Breast epithelium (tissue), 4 donors: ENCODE data around the gene GNL1. TPM values are rescaled to one million over a fixed set of nuclear protein-coding genes. Genes with fewer than 3 reads are reported as not detected.

Experiments used
- DNase-seq, 2 donors: peaks; one replicate each; pipeline ENCODE4 v3.0.0-alpha.2; 2019; ENCODE audit warnings: low spot score in 2 of 2
- H3K27ac ChIP-seq, 2 donors: fragments of 200-600 bp; sonication (generic) in 1 of 2; one replicate each; pipeline ENCODE4 v1.5.1; 2016 to 2019; ENCODE audit warnings: mild to moderate bottlenecking in 1 of 2
- H3K27me3 ChIP-seq, 2 donors: fragments of 200-600 bp; sonication (generic) in 1 of 2; one replicate each; pipeline versions ENCODE4 v1.5.1 to v1.6.0; 2017 to 2019; ENCODE audit warnings: control low read depth in 1 of 2, mild to moderate bottlenecking in 1 of 2
- H3K36me3 ChIP-seq: fragments of 200-600 bp; one replicate; pipeline ENCODE4 v1.5.1; 2019
- H3K4me1 ChIP-seq, 2 donors: fragments of 200-600 bp; sonication (generic); one replicate each; pipeline ENCODE4 v1.5.1; 2016 to 2019; ENCODE audit warnings: control low read depth in 1 of 2
- H3K4me3 ChIP-seq, 3 donors: fragments of 200-600 bp; sonication (generic); 1 replicate in 2 of 3; 2 replicates in 1 of 3; pipeline ENCODE4 v1.5.1; 2016 to 2019; ENCODE audit warnings: mild to moderate bottlenecking in 3 of 3, moderate library complexity in 2 of 3
- H3K9me3 ChIP-seq, 2 donors: fragments of 200-600 bp; sonication (generic) in 1 of 2; one replicate each; pipeline ENCODE4 v1.5.1; 2016 to 2019; ENCODE audit warnings: control low read depth in 1 of 2
- CTCF ChIP-seq, 3 donors: fragments of 450-650 bp; IDR thresholded peaks; one replicate each; pipeline ENCODE4 v1.5.1; 2016 to 2017; ENCODE audit warnings: antibody characterized with exemption in 3 of 3, mild to moderate bottlenecking in 3 of 3, moderate library complexity in 3 of 3
- POLR2A ChIP-seq: fragments of 450-650 bp; IDR thresholded peaks from one replicate; pipeline ENCODE4 v1.6.1; 2016; ENCODE audit warnings: antibody characterized with exemption, mild to moderate bottlenecking, moderate library complexity
- POLR2AphosphoS5 ChIP-seq, 3 donors: sonication (generic); formaldehyde crosslinking; IDR thresholded peaks; one replicate each; pipeline ENCODE4 v1.6.1; 2017; ENCODE audit warnings: antibody characterized with exemption in 3 of 3
- intact Hi-C: fragments of 100-400 bp; cut with DNase I; formaldehyde crosslinking; loops from one replicate; pipeline ENCODE4 v1.15.1; 2023; ENCODE audit warnings: low total_unique reads
- total RNA-seq, 3 donors: library from RNA; depleted of rRNA; stranded (reverse); fragments of >200 nt; gene quantifications; one replicate each; pipeline ENCODE4 v1.1.0, GENCODE V29; 2016

Gene GNL1
- total RNA-seq, 3 donors from 2014 or later = 39.7 to 51.2 (median 47.5) TPM

GRCh38 chr6:30513451-30513850 is 42.8 kb downstream of the GNL1 start:
- Histone ChIP-seq H3K27me3 (no peaks in the 10 kb centered on the region), H3K9me3 (no peaks in the 10 kb centered on the region), H3K27ac (no peak overlapping the region), H3K4me1 (no peaks in the 10 kb centered on the region), H3K36me3 (no peaks in the 10 kb centered on the region), H3K4me3 (no peak overlapping the region)
- intact Hi-C loops = no loop called here
- no peak for TF ChIP-seq POLR2AphosphoS5 (IDR thresholded peaks at IDR 0.05)
- TF ChIP-seq CTCF (IDR thresholded peaks at IDR 0.05) = no peak
- TF ChIP-seq POLR2A = no peak
- no peak for DNase-seq

- intact Hi-C loops = no loop called here
- H3K27ac ChIP-seq = no peak overlapping the region
- TF ChIP-seq CTCF (IDR thresholded peaks at IDR 0.05) (no peak), POLR2AphosphoS5 (IDR thresholded peaks at IDR 0.05) (no peak), POLR2A (no peak)
Measured at GRCh38 chr6:30511169-30511546, 45.1 kb downstream of the GNL1 start.

GRCh38 chr6:30510419-30511168 is 45.7 kb downstream of the GNL1 start:
- no peak overlapping the region for H3K27ac ChIP-seq
- no peaks in the 10 kb centered on the region for H3K9me3 ChIP-seq
- no peaks in the 10 kb centered on the region for H3K27me3 ChIP-seq
- no peaks in the 10 kb centered on the region for H3K4me1 ChIP-seq
- no peak for DNase-seq
- H3K36me3 ChIP-seq = no peaks in the 10 kb centered on the region
- intact Hi-C loops = no loop called here
- TF ChIP-seq POLR2AphosphoS5 (IDR thresholded peaks at IDR 0.05) = no peak
- TF ChIP-seq CTCF (IDR thresholded peaks at IDR 0.05) = no peak
- TF ChIP-seq POLR2A = no peak
- H3K4me3 ChIP-seq = no peak overlapping the region

More at GRCh38 chr6:30511169-30511546, 45.1 kb downstream of the GNL1 start:
- Histone ChIP-seq H3K36me3 (no peaks in the 10 kb centered on the region), H3K9me3 (no peaks in the 10 kb centered on the region), H3K4me3 (no peak overlapping the region), H3K27me3 (no peaks in the 10 kb centered on the region), H3K4me1 (no peaks in the 10 kb centered on the region)
- DNase-seq = no peak

GRCh38 chr6:30508890-30509736 is 47.2 kb downstream of the GNL1 start:
- no peaks in the 10 kb centered on the region for H3K27me3 ChIP-seq
- intact Hi-C loops = no loop called here
- no peak overlapping the region for H3K4me3 ChIP-seq
- no peaks in the 10 kb centered on the region for H3K4me1 ChIP-seq
- TF ChIP-seq CTCF (IDR thresholded peaks at IDR 0.05) = no peak
- no peak for TF ChIP-seq POLR2A
- no peak for TF ChIP-seq POLR2AphosphoS5 (IDR thresholded peaks at IDR 0.05)
- peak overlapping the region in 1 of 2 donors; percentile 30 for H3K27ac ChIP-seq
- H3K9me3 ChIP-seq = no peaks in the 10 kb centered on the region
- H3K36me3 ChIP-seq = no peaks in the 10 kb centered on the region
- DNase-seq = no peak
